GM12878 (cell line): ENCODE data around the gene RARA. TPM values are rescaled to one million over a fixed set of nuclear protein-coding genes. Genes with fewer than 3 reads are reported as not detected.

ENCODE experiments used
- ATAC-seq: fragments of 200-7000 bp; cut with Tn5 transposase; 3 replicates; pipeline ENCODE4 v1.9.1; 2020; ENCODE audit warnings: mild to moderate bottlenecking, moderate library complexity
- BruUV-seq: library from RNA; stranded (reverse); fragments of 400-500 nt; replicated peaks from 2 replicates; lab custom pipeline; 2021; lab: Mats Ljungman, UMichigan
- CTCF ChIA-PET: fragments of 300-600 bp; sonication (Branson Sonifier 250); formaldehyde crosslinking; extraction: SDS; loops from one replicate; lab custom pipeline; 2021; ENCODE audit warnings: inconsistent platforms; lab: Yijun Ruan, JAX
- POLR2A ChIA-PET: fragments of 350-600 bp; formaldehyde crosslinking; extraction: SDS; loops from one replicate; lab custom pipeline; 2021; ENCODE audit warnings: inconsistent platforms; lab: Charles Lee
- RAD21 ChIA-PET: fragments of 300-600 bp; sonication (Branson Sonifier 250); formaldehyde crosslinking; loops from one replicate; lab custom pipeline; 2023; ENCODE audit warnings: antibody characterized with exemption; ENCODE audit not compliant: unreplicated experiment; lab: Charles Lee
- SMC1A ChIA-PET: fragments of 300-600 bp; sonication (Branson Sonifier 250); formaldehyde crosslinking; loops from one replicate; lab custom pipeline; 2023; ENCODE audit not compliant: unreplicated experiment, uncharacterized antibody; lab: Charles Lee
- DNase-seq: peaks from one replicate; pipeline ENCODE4 v3.0.0-alpha.2; 2011; ENCODE audit warnings: low read depth, low spot score
- FAIRE-seq: peaks from 3 replicates; lab custom pipeline; 2011; peaks lifted over from hg19 to GRCh38; lab: Jason Lieb, UNC
- H2AFZ ChIP-seq: 2 replicates; pipeline ENCODE4 v1.6.0; 2011; ENCODE audit warnings: low read depth, low read length, control low read depth; ENCODE audit not compliant: control insufficient read depth
- H3K27ac ChIP-seq: 2 replicates; pipeline ENCODE4 v1.5.1; 2011; ENCODE audit warnings: control low read depth; ENCODE audit not compliant: control insufficient read depth, insufficient read depth
- H3K27me3 ChIP-seq, 2 experiments: replicated peaks in 1 of 2; 2 replicates each; pipeline versions ENCODE4 v1.6.0 to v1.6.1; 2011; ENCODE audit warnings: low read length in 1 of 2; ENCODE audit not compliant: control insufficient read depth in 2 of 2, insufficient read depth in 2 of 2
- H3K36me3 ChIP-seq, 2 experiments: 2 replicates each; pipeline ENCODE4 v1.5.1; 2011; ENCODE audit warnings: low read length in 1 of 2; ENCODE audit not compliant: control insufficient read depth in 2 of 2, insufficient read depth in 2 of 2
- H3K4me1 ChIP-seq: 2 replicates; pipeline ENCODE4 v1.6.1; 2011; ENCODE audit warnings: mild to moderate bottlenecking, low read length, moderate library complexity, mixed read lengths; ENCODE audit not compliant: control insufficient read depth, insufficient read depth
- H3K4me2 ChIP-seq: 2 replicates; pipeline ENCODE4 v1.6.0; 2011; ENCODE audit warnings: control low read depth; ENCODE audit not compliant: control insufficient read depth, insufficient read depth
- H3K4me3 ChIP-seq: fragments of 200-600 bp; sonication (generic); 2 replicates; pipeline ENCODE4 v1.5.1; 2016
- H3K79me2 ChIP-seq: 2 replicates; pipeline ENCODE4 v1.6.0; 2011; ENCODE audit warnings: low read length; ENCODE audit not compliant: control insufficient read depth, insufficient read depth
- H3K9ac ChIP-seq: 2 replicates; pipeline ENCODE4 v1.8.0; 2011; ENCODE audit warnings: low read length, control low read depth, mixed read lengths; ENCODE audit not compliant: control insufficient read depth, insufficient read depth
- H3K9me3 ChIP-seq: replicated peaks from 3 replicates; pipeline ENCODE4 v1.5.1; 2011; ENCODE audit warnings: mild to moderate bottlenecking, low read length; ENCODE audit not compliant: control insufficient read depth, insufficient read depth
- H4K20me1 ChIP-seq: 2 replicates; pipeline ENCODE4 v1.6.0; 2011; ENCODE audit not compliant: control insufficient read depth, insufficient read depth
- BRCA1 ChIP-seq: IDR thresholded peaks from 2 replicates; pipeline ENCODE4 v1.6.1; 2011; ENCODE audit warnings: low read depth, low read length, improper control_type of control experiment
- HDGF ChIP-seq: fragments of 450-650 bp; IDR thresholded peaks from 2 replicates; pipeline ENCODE4 v1.6.1; 2016; ENCODE audit warnings: antibody characterized with exemption
- JUND ChIP-seq: IDR thresholded peaks from 2 replicates; pipeline ENCODE4 v1.6.1; 2012; ENCODE audit warnings: low read depth, mild to moderate bottlenecking, low read length, improper control_type of control experiment, moderate library complexity
- MTA3 ChIP-seq: IDR thresholded peaks from 2 replicates; pipeline ENCODE4 v1.6.1; 2012; ENCODE audit warnings: low read length, inconsistent platforms, borderline replicate concordance
- POU2F2 ChIP-seq: IDR thresholded peaks from 3 replicates; pipeline ENCODE4 v1.6.1; 2011; ENCODE audit warnings: low read depth, mild to moderate bottlenecking, low read length, borderline replicate concordance
- SIN3A ChIP-seq: IDR thresholded peaks from 2 replicates; pipeline ENCODE4 v1.6.1; 2012; ENCODE audit warnings: low read depth, low read length, improper control_type of control experiment
- SP1 ChIP-seq: IDR thresholded peaks from one replicate; pipeline ENCODE4 v1.6.1; 2011; ENCODE audit warnings: low read depth, low read length
- ZNF217 ChIP-seq: fragments of 450-650 bp; IDR thresholded peaks from 2 replicates; pipeline ENCODE4 v1.6.1; 2017; ENCODE audit warnings: antibody characterized with exemption, mild to moderate bottlenecking
- ZSCAN29 ChIP-seq: fragments of 450-650 bp; IDR thresholded peaks from 2 replicates; pipeline ENCODE4 v1.6.1; 2017; ENCODE audit warnings: mild to moderate bottlenecking, moderate library complexity
- WGBS: methylation state at CpG from one replicate; pipeline ENCODE4 v1.1.6; 2016; ENCODE audit warnings: low lambda C conversion rate; ENCODE audit not compliant: insufficient replicate concordance, insufficient coverage; ENCODE audit errors: missing lambda C conversion rate; 5-methylcytosine and 5-hydroxymethylcytosine counted together
- in situ Hi-C: fragments of 300-500 bp; cut with MboI; formaldehyde crosslinking; loops from 9 replicates; pipeline ENCODE4 v1.14.3; 2018; ENCODE audit warnings: mixed read lengths
- intact Hi-C: fragments of 100-400 bp; cut with micrococcal nuclease; formaldehyde crosslinking; loops from one replicate; pipeline ENCODE4 v1.14.2; 2022; ENCODE audit not compliant: unreplicated experiment
- polyA plus RNA-seq, 11 experiments: library from polyadenylated mRNA; depleted of rRNA in 4 of 11; unstranded in 6 of 11; stranded (reverse) in 5 of 11; fragments of >200 nt; fragmentation: Nextera tagmentation in 4 of 11; fragmentation: Illumina TruSeq in 1 of 11; extraction: Ambion mirVana in 4 of 11; extraction: Trizol in 1 of 11; gene quantifications; 1 replicate in 1 of 11; 2 replicates in 10 of 11; pipeline versions ENCODE4 v1.2.1 to v1.2.3, GENCODE V29; 2011 to 2016; ENCODE audit warnings: inconsistent platforms in 2 of 11, missing spikeins in 2 of 11, low read depth in 1 of 11
- total RNA-seq, 4 experiments: library from RNA; depleted of rRNA in 3 of 4; stranded (reverse); fragments of >200 nt in 3 of 4; fragmentation: Illumina TruSeq in 1 of 4; extraction: Trizol in 1 of 4; gene quantifications; 2 replicates each; pipeline versions ENCODE4 v1.2.1 to v1.2.3, GENCODE V29; 2013 to 2021
- TF ChIP-seq, protein P1 (sequence below): fragments of 450-650 bp; IDR thresholded peaks from 2 replicates; pipeline ENCODE4 v1.6.1; 2018; ENCODE audit warnings: borderline replicate concordance, mild to moderate bottlenecking; ENCODE audit not compliant: partially characterized antibody
- TF ChIP-seq, protein P2 (sequence below): IDR thresholded peaks from 2 replicates; pipeline ENCODE4 v1.6.1; 2011; ENCODE audit warnings: low read depth, low read length, improper control_type of control experiment, borderline replicate concordance

Gene RARA
- total and polyA plus RNA-seq, 10 of the 15 experiments (the other 5 are each of a cell fraction or from before 2014, with no cell fraction given): 0.13 to 33.6 (median 13.6) TPM

DNA sequence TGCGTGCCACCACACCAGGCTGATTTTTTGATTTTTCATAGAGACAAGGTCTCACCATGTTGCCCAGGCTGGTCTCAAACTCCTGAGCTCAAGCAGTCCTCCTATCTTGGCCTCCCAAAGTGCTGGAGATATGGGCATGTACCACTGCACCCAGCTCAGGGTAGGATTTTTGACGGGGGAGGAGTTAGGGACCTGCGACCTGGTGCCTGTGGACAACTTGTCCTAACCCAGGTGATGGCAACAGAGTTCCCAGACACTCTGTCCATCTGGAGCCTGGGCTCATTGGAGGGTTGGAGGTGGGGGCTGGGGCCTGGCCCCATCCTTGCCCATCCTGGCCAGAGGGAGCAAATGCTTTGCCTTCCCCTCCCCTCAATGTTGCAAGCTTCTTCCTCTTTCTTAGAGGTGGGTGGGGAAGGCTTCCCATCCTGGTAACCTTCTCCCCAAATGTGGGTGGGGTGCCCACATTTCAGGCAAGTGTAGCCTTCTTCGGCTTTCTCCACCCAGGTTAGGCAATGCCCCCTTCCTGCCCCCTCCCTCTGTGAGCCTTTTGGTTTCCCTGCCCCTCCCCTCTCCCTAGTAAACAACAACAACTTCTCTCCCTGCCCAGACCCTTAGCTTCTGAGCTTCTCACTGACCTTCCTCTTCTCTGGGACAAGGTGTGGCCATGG lies 24.9 kb downstream of the RARA start:
- Histone ChIP-seq H3K27ac (no peak overlapping the region), H3K27me3 (no peaks in the 10 kb centered on the region), H3K4me3 (no peak overlapping the region), H3K9me3 (no peaks in the 10 kb centered on the region), H3K9ac (no peak overlapping the region), H3K36me3 (peaks cover 22 to 29% of the 10 kb centered on the region in 2 experiments), H3K79me2 (peaks cover 65% of the 10 kb centered on the region), H3K4me1 (peaks cover 25% of the 10 kb centered on the region), H2AFZ (no peak overlapping the region), H4K20me1 (no peaks in the 10 kb centered on the region; the same call in 1 of the 2 replicates), H3K4me2 (no peak overlapping the region)
- ChIA-PET CTCF (interaction anchor here (0.9 to 1.4 kb wide), 4 partner anchors 16 to 24 kb away, joined by 3 to 4 read pairs (median 3); no protein-coding TSS in a partner anchor), POLR2A (no interaction called here), SMC1A (no interaction called here), RAD21 (no interaction called here)
- ATAC-seq: no peak
- TF ChIP-seq, protein P1, sequence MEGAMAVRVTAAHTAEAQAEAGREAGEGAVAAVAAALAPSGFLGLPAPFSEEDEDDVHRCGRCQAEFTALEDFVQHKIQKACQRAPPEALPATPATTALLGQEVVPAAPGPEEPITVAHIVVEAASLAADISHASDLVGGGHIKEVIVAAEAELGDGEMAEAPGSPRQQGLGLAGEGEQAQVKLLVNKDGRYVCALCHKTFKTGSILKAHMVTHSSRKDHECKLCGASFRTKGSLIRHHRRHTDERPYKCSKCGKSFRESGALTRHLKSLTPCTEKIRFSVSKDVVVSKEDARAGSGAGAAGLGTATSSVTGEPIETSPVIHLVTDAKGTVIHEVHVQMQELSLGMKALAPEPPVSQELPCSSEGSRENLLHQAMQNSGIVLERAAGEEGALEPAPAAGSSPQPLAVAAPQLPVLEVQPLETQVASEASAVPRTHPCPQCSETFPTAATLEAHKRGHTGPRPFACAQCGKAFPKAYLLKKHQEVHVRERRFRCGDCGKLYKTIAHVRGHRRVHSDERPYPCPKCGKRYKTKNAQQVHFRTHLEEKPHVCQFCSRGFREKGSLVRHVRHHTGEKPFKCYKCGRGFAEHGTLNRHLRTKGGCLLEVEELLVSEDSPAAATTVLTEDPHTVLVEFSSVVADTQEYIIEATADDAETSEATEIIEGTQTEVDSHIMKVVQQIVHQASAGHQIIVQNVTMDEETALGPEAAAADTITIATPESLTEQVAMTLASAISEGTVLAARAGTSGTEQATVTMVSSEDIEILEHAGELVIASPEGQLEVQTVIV: no peak
- TF ChIP-seq, protein P2, sequence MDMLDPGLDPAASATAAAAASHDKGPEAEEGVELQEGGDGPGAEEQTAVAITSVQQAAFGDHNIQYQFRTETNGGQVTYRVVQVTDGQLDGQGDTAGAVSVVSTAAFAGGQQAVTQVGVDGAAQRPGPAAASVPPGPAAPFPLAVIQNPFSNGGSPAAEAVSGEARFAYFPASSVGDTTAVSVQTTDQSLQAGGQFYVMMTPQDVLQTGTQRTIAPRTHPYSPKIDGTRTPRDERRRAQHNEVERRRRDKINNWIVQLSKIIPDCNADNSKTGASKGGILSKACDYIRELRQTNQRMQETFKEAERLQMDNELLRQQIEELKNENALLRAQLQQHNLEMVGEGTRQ: no peak
- TF ChIP-seq JUND (no peak), ZNF217 (no peak), ZSCAN29 (no peak), SP1 (no peak), HDGF (no peak), BRCA1 (no peak), POU2F2 (no peak), MTA3 (no peak), SIN3A (no peak)
- intact Hi-C loops (no loop called here), in situ Hi-C loops (no loop called here)
- no TSS peak for BruUV-seq
- no peak for FAIRE-seq
- 52% methylated on average over 4 of the region's 4 CpGs for WGBS
- no peak for DNase-seq
